CD4-positive, alpha-beta T cell treated with Interleukin-4 for 1 hour (primary cell): ENCODE data around the gene MAN1A1.

Source experiments
- DNase-seq, 2 donors: peaks; one replicate each; pipeline ENCODE4 v3.0.0-alpha.2; 2020 to 2022

MAN1A1 gene

DNA sequence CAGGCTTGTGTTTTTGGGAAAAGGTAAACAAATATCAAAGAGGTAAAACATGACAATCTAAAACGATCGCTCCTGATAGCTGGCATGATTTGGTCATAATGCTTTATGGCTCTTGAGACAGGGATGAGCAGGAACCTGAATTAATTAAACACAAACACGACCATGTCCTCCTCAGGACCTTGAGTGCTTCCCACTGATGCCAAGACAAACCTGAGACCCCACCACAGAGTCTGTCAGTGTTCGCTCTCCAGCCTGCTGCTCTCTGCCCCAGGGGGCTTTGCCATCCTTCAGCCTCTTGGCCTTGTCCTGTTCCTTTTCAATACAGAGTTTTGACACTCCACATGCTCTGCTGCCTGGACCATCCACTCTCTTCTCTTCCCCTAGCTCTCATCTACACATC is 119.4 kb downstream of the MAN1A1 start:
- no peak for DNase-seq

GRCh38 chr6:119227377-119227776 is 122.2 kb downstream of the MAN1A1 start:
- no peak for DNase-seq

DNA sequence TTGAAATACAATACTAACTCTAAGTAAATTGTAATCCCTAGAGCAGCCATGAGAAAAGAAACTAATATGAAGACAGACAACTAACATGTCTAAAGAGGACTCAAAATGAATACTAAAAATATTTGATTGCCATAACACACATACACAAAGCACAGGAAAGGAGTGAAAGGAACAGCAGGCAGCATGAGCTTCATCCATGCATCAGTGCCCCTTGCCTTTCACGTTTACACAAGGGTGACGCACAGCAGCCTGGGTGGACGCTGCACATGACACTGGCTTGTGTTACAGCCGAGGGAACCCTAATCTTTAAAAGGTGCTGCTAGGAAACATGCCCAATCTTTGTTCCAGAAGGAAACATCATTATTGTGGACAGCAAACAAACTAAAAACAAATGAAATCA is 123.5 kb downstream of the MAN1A1 start:
- DNase-seq, result no peak

- DNase-seq, result no peak
Measured at GRCh38 chr6:119224095-119224701, 125.4 kb downstream of the MAN1A1 start.

DNA sequence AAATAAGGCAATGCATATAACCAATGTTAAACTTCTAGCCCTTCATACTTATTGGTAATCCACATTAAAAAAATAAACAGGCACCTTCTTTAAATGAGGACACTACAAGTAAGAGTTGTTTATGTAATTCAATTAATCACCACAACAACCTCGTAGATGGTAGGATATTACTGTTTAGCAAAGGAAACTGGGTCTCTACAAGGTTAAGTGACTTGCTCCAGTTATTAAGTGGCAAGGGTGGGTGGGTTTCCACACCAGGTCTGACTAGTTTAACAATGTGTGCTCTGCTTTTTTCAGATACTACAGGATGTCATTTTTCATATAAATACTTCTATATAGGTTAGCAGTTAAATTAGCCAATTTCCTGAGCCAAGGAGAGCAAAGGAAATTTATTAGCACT is 129.1 kb downstream of the MAN1A1 start:
- no peak for DNase-seq

DNA sequence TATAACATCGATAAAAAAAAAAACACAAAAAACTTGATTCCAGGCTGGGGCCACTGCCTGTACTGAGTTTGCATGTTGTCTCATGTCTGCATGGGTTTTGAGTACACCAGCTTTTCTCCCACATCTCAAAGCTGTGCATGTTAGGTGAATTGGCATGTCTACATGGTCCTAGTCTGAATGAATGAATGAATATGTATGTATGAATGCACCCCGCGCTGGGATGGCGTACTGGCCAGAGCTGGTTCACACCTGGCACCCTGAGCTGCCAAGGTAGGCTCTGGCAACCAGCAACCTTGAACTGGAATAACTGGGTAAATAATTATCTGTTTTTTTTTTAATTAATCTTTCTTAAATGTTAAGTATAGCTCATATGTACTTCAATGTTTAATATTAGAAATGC is 131.0 kb downstream of the MAN1A1 start:
- DNase-seq, result no peak

DNA sequence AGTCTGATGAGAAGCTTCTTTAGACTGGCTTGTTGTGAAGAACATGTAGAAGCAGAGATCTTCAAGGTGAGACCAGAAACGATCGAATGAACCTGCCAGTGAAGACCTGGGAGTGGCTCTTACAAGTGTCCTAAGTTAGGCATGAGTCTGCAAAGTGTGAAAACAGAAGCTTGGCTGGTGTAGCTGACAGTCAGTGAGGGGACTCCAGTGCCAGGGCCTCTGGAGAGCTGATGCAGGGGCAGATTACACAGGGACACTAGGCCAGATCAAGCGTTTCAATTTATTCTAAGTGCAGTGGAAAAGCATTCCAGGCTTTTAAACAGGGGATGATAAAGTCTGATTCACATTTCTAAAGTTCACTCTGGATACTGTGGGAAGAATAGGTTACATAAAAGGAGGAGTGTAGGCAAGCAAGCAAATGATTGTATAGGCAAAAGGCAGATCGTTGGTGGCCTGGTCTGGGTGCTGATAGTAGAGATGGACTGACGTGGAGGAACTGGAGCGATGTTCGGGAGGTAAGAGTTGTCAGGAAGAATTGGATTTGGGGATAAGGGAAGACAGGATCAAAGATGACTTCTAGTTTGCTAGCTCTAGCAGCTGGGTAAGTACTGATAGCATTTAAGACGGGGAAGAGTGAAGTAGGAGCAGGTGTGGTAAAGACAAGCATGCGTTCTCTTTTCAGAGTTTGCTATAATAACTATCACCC is 133.5 kb downstream of the MAN1A1 start:
- DNase-seq, result no peak

GRCh38 chr6:119215309-119215708 is 134.3 kb downstream of the MAN1A1 start:
- no peak for DNase-seq

DNA sequence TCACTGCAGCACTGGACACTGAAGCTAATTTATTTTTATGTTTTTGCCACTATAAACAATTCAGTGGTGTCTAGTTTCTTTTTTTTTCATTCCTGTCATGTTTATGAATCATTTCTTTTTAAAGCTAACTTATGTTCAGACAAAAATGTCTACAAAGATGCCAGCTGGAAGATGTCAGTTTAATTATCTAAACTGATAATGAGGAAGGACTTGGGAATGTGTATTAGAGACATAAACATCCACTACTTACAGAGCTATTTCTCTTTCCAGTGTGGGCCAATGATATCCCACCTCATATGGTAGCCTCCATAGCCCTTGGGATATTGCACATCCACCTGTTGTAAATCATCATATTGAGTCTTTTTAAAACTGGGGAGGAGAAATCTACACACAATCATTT is 139.0 kb downstream of the MAN1A1 start:
- no peak for DNase-seq

DNA sequence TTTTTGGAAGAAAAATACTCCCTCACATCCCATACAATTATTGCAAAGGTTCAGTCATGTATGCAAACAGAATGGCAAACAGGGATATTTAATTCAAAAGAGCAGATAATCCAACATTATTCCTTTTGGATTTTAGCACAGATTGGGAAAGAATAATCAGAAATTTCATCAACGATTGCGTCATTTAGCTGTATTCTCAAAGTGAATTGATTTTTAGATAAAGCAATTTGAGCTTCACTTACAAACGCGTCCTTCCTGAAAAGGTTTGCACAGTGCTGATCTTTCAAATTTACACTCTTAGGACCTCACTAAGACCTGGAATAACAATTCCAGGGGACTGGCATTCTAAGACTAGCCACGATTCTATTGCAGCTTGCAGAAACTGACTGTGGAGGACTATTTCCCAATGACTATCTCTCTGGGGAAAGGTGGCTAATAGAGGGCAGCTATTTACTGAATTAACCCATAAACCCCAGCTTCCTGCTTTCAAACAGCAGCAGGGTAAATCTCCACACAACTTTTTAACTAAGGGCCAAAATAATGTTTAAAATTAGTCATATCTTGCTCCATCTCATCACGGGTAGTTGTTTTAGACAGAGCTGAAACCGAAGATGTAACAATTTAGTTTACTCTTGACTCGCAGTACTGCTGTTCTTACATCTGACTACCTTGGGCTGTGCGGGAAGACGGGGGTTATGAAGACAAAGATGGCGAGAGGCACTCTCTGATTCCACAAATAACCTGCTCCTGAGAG is 139.9 kb downstream of the MAN1A1 start:
- no peak for DNase-seq

DNA sequence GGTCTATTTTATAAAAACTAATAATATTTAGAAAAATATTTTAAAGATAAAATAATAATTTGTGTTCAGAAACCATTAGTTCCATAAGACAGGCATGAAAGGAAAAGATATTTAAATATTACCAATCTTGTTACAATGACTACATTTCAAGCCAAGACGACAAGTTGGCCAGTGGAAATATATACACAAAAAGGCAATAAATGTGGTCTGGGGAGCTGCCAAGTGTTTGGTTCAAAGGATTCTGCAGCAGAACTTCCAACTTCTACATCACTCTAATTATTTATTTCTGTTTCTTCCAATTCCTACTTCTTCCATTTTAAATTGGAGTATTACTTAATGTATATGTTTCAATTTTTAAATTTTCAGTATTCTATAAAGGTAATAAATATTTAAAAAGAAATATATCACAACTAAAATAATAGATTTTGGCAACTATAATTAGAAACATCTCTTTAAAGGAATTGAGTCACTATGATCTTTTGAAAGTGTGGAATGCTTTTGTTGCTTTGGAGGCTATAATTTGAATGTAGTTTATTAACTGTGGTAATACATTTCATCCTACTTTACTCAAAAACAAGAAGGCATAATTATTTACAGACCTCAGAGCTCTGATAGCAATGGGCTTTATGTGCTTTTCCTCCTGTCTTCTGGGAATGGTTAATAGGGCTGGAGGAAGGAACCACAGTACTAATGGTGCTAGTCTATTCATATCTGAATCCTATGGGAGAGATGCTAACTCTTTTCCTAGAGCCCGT is 141.4 kb downstream of the MAN1A1 start:
- no peak for DNase-seq

GRCh38 chr6:119207327-119207726 is 142.2 kb downstream of the MAN1A1 start:
- no peak for DNase-seq

DNA sequence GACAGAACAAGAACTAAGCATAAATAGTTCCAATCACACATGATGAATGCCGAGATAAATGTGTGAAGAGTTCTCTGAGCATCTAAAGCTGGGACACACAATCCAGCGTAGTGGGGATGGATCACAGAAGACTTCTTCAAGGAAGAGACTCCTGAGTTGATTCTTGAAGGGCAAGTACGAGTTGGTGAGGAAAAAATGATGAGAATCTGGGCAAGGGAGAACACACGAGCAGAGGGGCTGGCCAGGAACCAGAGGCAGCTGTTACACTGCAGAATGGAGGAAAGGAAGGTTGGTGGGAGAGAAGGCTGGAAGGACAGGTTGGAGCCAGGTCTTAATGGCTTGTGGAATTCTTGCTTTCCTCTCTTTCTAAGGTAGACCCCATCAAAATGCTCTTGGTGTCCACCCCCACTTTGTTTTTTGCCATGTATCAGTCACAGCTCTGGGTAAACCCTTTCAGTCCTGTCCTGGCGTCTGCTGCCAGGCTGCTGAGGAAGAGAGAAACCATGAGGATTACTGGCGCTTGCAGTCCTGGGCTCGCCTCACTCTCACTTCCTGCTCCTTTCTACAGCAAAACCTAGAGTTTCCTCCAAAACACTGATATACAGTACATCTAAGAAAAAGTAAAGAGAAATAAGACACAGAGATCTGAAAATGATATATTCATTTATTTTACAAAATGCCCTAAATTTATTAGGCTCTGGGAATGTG is 143.5 kb downstream of the MAN1A1 start:
- DNase-seq, result peak in 1 of 2 donors; percentile 12

DNA sequence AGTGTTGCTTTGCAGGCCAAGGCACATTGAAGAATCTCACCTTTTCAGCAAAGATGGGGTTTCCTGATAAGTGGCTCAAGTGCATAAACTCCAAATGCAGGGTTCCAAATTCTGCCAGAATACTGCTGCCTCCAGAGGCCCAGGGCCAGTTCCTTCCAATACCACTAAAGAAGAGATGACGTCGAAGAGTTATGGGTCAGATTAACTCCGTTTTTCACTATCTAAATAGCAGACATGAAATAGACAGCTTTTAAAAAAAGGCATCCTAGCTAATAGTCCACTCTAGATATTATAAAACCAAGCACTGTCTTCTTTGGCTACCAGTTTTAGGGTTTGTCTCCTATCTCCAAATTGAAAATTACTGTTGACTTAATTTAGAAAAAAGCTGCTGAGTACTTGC is 144.8 kb downstream of the MAN1A1 start:
- no peak for DNase-seq

DNA sequence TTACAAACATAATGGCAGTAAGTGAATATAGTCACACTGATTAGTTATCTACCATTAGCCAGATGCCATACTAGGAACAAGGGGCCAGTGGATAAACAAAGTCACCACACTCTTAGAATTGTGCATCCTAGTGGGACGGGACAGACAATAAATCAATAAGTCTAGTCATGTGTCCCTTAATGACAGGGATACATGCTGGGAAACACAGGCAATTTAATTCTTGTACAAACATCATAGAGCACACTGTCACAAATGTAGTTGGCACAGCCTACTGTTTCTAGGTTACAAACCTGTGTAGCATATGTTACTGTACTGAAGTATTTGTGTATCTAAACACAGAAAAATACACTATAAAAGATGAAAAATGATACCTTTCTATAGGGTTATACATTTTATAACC is 148.1 kb downstream of the MAN1A1 start:
- DNase-seq, result no peak

DNA sequence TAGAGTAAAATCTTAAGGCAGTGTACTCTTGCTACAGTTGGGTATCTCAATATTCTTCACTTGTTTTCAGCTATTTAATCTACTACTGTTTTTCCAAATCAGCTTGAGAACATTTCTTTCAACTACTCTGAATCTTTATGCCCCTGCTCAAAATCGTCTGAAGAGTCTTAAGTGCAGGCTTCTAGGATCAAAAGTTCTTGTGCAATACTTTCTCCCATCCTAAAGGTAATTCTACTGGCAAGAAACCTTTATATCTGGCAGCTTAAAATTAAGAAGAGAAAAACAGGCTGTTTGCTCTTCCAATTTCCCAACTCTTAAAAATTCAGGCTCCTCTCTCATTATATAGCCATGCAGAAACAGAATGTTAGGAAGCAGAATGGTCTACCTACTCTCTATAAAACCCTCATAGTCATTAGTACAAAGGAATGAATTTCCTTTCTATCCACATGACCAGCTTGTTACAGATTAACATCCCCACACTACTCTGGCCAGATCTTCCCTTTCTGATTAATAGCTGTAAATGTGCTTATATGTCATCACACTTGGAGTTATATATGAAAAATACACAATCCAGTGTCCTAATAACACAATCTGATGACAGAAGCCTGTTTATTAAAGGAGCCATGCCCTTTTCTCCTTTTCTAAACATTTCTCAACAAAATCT is 148.9 kb downstream of the MAN1A1 start:
- DNase-seq, result no peak

GRCh38 chr6:119197271-119197670 is 152.3 kb downstream of the MAN1A1 start:
- no peak for DNase-seq

GRCh38 chr6:119196715-119197114 is 152.8 kb downstream of the MAN1A1 start:
- no peak for DNase-seq

GRCh38 chr6:119195848-119196247 is 153.7 kb downstream of the MAN1A1 start:
- no peak for DNase-seq

DNA sequence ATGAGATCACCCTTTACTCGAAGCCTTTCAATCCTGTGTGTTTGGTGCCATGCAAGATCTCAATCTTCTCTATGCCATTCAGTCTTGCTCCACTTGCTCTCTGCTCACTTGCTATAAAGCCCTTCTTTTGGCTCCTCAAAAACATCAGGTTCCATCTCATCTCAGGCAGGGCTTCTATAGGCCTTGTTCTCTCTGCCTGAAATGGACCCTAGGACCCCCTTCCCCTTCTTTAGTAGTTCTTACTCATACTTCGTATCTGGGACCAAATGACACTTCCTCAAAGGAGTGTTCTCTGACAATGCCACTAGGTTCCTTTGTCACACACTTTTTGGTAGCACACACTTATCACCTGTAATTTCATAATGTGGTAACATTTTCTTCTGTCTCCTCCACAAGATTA is 154.4 kb downstream of the MAN1A1 start:
- DNase-seq, result no peak

- no peak for DNase-seq
Measured at GRCh38 chr6:119193707-119194106, 155.9 kb downstream of the MAN1A1 start.

- peak in 1 of 2 donors; percentile 4 for DNase-seq
Measured at GRCh38 chr6:119192200-119192599, 157.4 kb downstream of the MAN1A1 start.
